Eye (tissue), 1 donor: ENCODE data around the gene LIN7A.
A peak's percentile ranks its signal among the peaks of the same experiment; 100 is the strongest.

Experiments used
- DNase-seq: peaks from one replicate; pipeline ENCODE4 v3.0.0-alpha.2; 2015

LIN7A gene

GRCh38 chr12:80849337-80849736, 88.4 kb downstream of the LIN7A start:
- peak; percentile 22 for DNase-seq

GRCh38 chr12:80848858-80849257, 88.9 kb downstream of the LIN7A start:
- DNase-seq, result no peak

- no peak for DNase-seq
Measured at GRCh38 chr12:80847575-80847974, 90.2 kb downstream of the LIN7A start.

GRCh38 chr12:80846952-80847351, 90.8 kb downstream of the LIN7A start:
- DNase-seq, result peak; percentile 17

- DNase-seq, result no peak
Measured at GRCh38 chr12:80845639-80846038, 92.1 kb downstream of the LIN7A start.

GRCh38 chr12:80843969-80844368, 93.8 kb downstream of the LIN7A start:
- no peak for DNase-seq

- DNase-seq, result no peak
Measured at GRCh38 chr12:80838708-80839107, 99.0 kb downstream of the LIN7A start.

GRCh38 chr12:80838024-80838658, 99.6 kb downstream of the LIN7A start:
- no peak for DNase-seq

- DNase-seq, result peak; percentile 67
Measured at GRCh38 chr12:80837342-80837978, 100.3 kb downstream of the LIN7A start.

GRCh38 chr12:80834724-80835123, 103.0 kb downstream of the LIN7A start:
- DNase-seq, result no peak

- no peak for DNase-seq
Measured at GRCh38 chr12:80830533-80831088, 107.1 kb downstream of the LIN7A start.

GRCh38 chr12:80829767-80830166, 108.0 kb downstream of the LIN7A start:
- no peak for DNase-seq

- no peak for DNase-seq
Measured at GRCh38 chr12:80825506-80825905, 112.2 kb downstream of the LIN7A start.

GRCh38 chr12:80823393-80823792, 114.3 kb downstream of the LIN7A start:
- no peak for DNase-seq

GRCh38 chr12:80821513-80822000, 116.2 kb downstream of the LIN7A start:
- DNase-seq, result no peak

GRCh38 chr12:80818878-80819277, 118.9 kb downstream of the LIN7A start:
- no peak for DNase-seq

GRCh38 chr12:80815351-80815750, 122.4 kb downstream of the LIN7A start:
- DNase-seq, result no peak

- DNase-seq, result no peak
Measured at GRCh38 chr12:80814453-80814852, 123.3 kb downstream of the LIN7A start.

GRCh38 chr12:80813820-80814219, 123.9 kb downstream of the LIN7A start:
- no peak for DNase-seq

GRCh38 chr12:80811957-80812708, 125.6 kb downstream of the LIN7A start:
- no peak for DNase-seq

- no peak for DNase-seq
Measured at GRCh38 chr12:80810874-80811273, 126.9 kb downstream of the LIN7A start.

GRCh38 chr12:80807640-80808288, 130.0 kb downstream of the LIN7A start:
- no peak for DNase-seq

- DNase-seq, result no peak
Measured at GRCh38 chr12:80805106-80805505, 132.6 kb downstream of the LIN7A start.
